OCI-LY7 (cell line): ENCODE data around the gene HERC6.

ENCODE experiments used
- EZH2phosphoT487 ChIP-seq: fragments of 200-600 bp; sonication (generic); IDR thresholded peaks from 2 replicates; pipeline ENCODE4 v1.6.1; 2018; ENCODE audit warnings: low read depth, borderline replicate concordance, mild to moderate bottlenecking, mixed run types, antibody characterized with exemption, low read length, moderate library complexity, mixed read lengths
- TF ChIP-seq, protein P1 (sequence below): fragments of 200-600 bp; sonication (generic); conservative IDR thresholded peaks from 2 replicates; pipeline ENCODE4 v1.5.1; 2014; ENCODE audit warnings: mild to moderate bottlenecking, antibody characterized with exemption, low read length, moderate library complexity, mixed read lengths

DNA sequence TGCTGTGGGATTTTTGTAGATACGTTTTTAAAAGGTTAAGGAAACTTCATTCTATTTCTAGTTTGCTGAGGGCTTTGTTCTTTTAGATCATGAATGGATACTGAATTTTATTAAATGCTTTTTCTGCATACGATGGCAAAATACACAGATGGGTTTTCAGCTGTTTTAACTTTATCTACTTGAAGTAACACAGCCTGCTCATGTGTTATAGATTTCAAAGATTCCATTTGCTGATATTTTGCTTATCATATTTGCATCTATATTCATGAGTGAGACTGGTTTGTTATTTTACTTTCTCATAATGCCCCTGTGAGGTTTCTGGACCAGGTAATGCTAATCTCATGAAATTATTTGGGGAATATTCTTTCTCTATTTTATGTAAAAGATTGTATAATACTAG, 43.8 kb downstream of the HERC6 start:
- TF ChIP-seq, protein P1, sequence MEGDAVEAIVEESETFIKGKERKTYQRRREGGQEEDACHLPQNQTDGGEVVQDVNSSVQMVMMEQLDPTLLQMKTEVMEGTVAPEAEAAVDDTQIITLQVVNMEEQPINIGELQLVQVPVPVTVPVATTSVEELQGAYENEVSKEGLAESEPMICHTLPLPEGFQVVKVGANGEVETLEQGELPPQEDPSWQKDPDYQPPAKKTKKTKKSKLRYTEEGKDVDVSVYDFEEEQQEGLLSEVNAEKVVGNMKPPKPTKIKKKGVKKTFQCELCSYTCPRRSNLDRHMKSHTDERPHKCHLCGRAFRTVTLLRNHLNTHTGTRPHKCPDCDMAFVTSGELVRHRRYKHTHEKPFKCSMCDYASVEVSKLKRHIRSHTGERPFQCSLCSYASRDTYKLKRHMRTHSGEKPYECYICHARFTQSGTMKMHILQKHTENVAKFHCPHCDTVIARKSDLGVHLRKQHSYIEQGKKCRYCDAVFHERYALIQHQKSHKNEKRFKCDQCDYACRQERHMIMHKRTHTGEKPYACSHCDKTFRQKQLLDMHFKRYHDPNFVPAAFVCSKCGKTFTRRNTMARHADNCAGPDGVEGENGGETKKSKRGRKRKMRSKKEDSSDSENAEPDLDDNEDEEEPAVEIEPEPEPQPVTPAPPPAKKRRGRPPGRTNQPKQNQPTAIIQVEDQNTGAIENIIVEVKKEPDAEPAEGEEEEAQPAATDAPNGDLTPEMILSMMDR, result no peak
- no peak for TF ChIP-seq EZH2phosphoT487
